ENCODE measurements around the gene ZBTB21. TPM values are rescaled to one million over a fixed set of nuclear protein-coding genes. Genes with fewer than 3 reads are reported as not detected.

The ZBTB21 gene
- total and polyA plus RNA-seq, 2 of the 8 experiments (the other 6 are each of a cell fraction or from before 2014, with no cell fraction given), result 3.9 to 17.8 TPM

- TF ChIP-seq ATF2 (IDR thresholded peaks at IDR 0.05; ENCODE audit: low read length) (no peak), CEBPB (IDR thresholded peaks at IDR 0.05; ENCODE audit: low read depth, low read length) (no peak)
These were observed 29.6 kb downstream of the ZBTB21 start (continued) for GRCh38 chr21:41980561-41980960.
